Neural progenitor cell (in vitro differentiated cells): ENCODE results near the gene ARHGAP24.

ENCODE experiments used
- EZH2phosphoT487 ChIP-seq: fragments of 200-600 bp; sonication (generic); IDR thresholded peaks from 2 replicates; pipeline ENCODE4 v1.6.1; 2017; ENCODE audit warnings: antibody characterized with exemption
- TF ChIP-seq, protein P1 (sequence below): fragments of 200-600 bp; sonication (generic); IDR thresholded peaks from 2 replicates; pipeline ENCODE4 v1.5.1; 2017; ENCODE audit warnings: antibody characterized with exemption, mild to moderate bottlenecking

GRCh38 chr4:85952528-85952927, 477.6 kb downstream of the ARHGAP24 start:
- no peak for TF ChIP-seq EZH2phosphoT487
- TF ChIP-seq, protein P1, sequence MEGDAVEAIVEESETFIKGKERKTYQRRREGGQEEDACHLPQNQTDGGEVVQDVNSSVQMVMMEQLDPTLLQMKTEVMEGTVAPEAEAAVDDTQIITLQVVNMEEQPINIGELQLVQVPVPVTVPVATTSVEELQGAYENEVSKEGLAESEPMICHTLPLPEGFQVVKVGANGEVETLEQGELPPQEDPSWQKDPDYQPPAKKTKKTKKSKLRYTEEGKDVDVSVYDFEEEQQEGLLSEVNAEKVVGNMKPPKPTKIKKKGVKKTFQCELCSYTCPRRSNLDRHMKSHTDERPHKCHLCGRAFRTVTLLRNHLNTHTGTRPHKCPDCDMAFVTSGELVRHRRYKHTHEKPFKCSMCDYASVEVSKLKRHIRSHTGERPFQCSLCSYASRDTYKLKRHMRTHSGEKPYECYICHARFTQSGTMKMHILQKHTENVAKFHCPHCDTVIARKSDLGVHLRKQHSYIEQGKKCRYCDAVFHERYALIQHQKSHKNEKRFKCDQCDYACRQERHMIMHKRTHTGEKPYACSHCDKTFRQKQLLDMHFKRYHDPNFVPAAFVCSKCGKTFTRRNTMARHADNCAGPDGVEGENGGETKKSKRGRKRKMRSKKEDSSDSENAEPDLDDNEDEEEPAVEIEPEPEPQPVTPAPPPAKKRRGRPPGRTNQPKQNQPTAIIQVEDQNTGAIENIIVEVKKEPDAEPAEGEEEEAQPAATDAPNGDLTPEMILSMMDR = no peak
